GM18951 (cell line): ENCODE measurements around the gene TWF2.

Experiments
- POLR2A ChIP-seq: IDR thresholded peaks from 4 replicates; pipeline ENCODE4 v1.6.1; 2011; ENCODE audit warnings: mild to moderate bottlenecking; ENCODE audit not compliant: insufficient read length, insufficient read depth; ENCODE audit errors: extremely low read depth
- in situ Hi-C: fragments of 300-500 bp; cut with MboI; formaldehyde crosslinking; loops from one replicate; pipeline ENCODE4 v1.12.0; 2022; ENCODE audit warnings: low sequenced_read_pairs, mixed read lengths, inconsistent platforms; ENCODE audit not compliant: unreplicated experiment

TWF2 gene

GRCh38 chr3:52230461-52230860, 8.5 kb downstream of the TWF2 start:
- in situ Hi-C loops, result no loop called here

GRCh38 chr3:52229656-52230055, 9.3 kb downstream of the TWF2 start:
- in situ Hi-C loops, result loop anchor here (10.0 kb wide), 1 partner anchor 115 kb away; no protein-coding TSS in a partner anchor
- TF ChIP-seq POLR2A, result no peak

More at GRCh38 chr3:52230461-52230860, 8.5 kb downstream of the TWF2 start:
- no peak for TF ChIP-seq POLR2A

DNA sequence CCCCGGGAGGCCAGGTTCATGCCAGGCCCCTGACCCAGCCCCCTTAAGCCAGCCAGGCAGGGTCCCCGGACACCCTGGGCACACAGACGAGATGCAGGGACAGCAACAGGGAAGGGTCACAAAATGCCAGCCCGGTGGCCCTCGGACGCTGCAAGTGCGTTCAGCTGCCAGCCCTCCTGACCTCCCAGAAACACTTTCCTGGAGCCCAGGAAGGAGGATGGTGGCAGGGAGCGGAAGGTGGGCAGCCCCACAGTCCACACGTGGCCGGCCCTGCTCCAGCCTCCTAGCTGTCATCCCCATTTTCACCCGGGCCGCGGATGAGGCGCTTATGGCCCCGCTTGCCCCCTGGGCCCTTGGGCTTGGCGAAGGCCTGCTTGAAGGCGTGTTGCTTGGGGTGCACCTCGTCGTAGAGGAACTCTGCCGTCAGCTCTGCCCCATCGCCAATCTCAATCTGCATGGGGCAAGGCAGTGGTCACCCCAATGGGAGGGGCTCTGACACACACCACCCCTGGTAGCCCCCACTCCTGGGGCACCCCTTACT, 10.1 kb downstream of the TWF2 start:
- in situ Hi-C loops, result loop anchor here (10.0 kb wide), 1 partner anchor 116 kb away; no protein-coding TSS in a partner anchor
- no peak for TF ChIP-seq POLR2A

GRCh38 chr3:52228266-52228665, 10.7 kb downstream of the TWF2 start:
- no peak for TF ChIP-seq POLR2A
- in situ Hi-C loops, result loop anchor here (10.0 kb wide), 1 partner anchor 117 kb away; no protein-coding TSS in a partner anchor

DNA sequence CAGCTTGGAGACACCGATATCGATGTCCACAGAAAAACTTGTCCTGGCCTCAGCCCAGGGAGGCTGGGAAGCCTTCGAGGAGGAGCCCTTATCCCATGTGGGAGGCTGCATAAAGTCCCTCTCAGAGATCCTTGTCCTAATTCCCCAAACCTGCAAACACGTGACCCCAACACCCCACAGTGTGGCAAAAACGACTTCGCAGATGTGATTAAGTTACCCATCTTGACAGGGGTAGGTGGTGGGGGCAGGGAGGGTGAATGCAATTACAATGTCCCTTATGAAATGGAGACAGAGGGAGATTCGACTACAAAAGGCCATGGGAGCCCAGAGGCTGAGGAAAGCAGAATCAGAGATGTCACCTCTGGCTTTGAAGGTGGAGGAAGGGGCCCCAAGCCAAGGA, 11.2 kb downstream of the TWF2 start:
- no peak for TF ChIP-seq POLR2A
- in situ Hi-C loops, result loop anchor here (10.0 kb wide), 1 partner anchor 117 kb away; no protein-coding TSS in a partner anchor

GRCh38 chr3:52227117-52227516, 11.8 kb downstream of the TWF2 start:
- no peak for TF ChIP-seq POLR2A
- in situ Hi-C loops, result loop anchor here (10.0 kb wide), 1 partner anchor 118 kb away; no protein-coding TSS in a partner anchor

DNA sequence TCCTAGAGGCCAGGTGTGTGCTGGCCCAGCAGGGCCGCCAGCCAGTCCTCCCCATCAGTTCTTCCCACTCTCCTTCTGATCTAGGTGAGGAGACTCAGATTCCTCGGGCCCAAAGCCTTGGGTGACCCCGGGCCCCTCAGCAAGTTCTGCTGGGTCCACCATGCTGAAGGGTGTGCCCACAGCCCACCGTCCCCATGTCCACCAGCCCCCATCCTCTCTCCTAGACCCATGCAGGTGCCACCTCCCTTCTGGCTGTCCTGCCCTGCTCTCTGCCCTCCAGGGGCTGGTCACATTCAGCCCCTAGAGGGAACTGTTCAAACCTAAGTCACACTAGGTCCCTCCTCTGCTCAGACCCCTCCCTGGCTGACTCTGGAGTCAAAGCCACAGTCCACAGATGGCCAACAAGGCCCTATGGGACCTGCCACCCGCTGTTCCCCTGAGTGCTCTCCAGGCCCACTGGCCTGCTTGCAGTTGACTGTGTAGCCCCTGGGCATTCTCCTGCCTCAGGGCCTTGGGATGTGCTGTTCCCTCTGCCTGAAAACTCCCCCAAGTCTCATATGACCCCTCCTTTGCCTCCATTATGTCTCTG, 12.6 kb downstream of the TWF2 start:
- in situ Hi-C loops, result loop anchor here (10.0 kb wide), 1 partner anchor 118 kb away; no protein-coding TSS in a partner anchor
- no peak for TF ChIP-seq POLR2A

DNA sequence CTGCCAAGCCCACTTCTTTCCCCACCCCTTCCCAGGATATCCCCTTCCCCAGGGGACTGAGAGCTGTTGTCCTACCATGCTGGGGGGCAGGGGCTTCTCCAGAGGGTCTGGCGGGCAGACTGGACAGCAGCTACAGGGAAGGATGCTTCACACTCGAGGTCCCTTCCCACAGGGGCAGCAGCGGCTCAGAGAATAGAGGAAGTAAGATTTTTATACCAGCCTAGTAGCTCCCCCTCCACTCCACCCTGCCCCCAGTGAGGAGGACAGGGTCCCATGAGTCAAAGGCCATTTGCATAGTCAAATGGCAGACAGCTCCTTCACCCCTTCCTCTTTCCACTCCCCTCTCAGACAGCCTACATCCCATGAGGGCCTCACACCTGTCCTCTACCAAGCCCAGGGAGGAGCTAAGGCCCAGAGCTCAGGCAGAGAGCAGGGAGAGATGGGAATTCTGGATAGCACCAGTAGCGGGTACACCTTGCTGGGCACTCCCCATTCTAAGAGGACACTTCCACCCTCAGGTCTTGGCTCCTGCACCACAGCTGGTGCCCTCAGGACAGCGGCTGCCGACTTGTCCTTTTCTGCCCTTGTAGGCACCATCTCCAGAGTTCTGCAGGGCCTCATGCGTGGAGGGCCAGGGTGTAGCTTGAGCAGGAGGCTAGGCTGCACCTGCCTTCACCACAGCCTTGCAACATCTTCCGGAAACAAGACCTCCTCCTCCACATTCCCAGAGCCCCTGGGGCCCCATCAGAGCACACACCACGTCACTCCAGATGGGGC, 13.3 kb downstream of the TWF2 start, which contains the start of gene TLR9:
Gene TLR9 (minus strand): TSS at position 194 of the 777 bp plus-strand sequence. CDS start 116 bp downstream, at position 78.
- in situ Hi-C loops, result loop anchor here (10.0 kb wide), 1 partner anchor 119 kb away; no protein-coding TSS in a partner anchor
- TF ChIP-seq POLR2A, result peak; percentile 83

- in situ Hi-C loops, result loop anchor here (10.0 kb wide), 1 partner anchor 121 kb away; no protein-coding TSS in a partner anchor
- no peak for TF ChIP-seq POLR2A
Measured at GRCh38 chr3:52223449-52224408, 15.2 kb downstream of the TWF2 start.

GRCh38 chr3:52222319-52223221, 16.4 kb downstream of the TWF2 start:
- in situ Hi-C loops, result loop anchor here (10.0 kb wide), 1 partner anchor 122 kb away; no protein-coding TSS in a partner anchor
- TF ChIP-seq POLR2A, result no peak

DNA sequence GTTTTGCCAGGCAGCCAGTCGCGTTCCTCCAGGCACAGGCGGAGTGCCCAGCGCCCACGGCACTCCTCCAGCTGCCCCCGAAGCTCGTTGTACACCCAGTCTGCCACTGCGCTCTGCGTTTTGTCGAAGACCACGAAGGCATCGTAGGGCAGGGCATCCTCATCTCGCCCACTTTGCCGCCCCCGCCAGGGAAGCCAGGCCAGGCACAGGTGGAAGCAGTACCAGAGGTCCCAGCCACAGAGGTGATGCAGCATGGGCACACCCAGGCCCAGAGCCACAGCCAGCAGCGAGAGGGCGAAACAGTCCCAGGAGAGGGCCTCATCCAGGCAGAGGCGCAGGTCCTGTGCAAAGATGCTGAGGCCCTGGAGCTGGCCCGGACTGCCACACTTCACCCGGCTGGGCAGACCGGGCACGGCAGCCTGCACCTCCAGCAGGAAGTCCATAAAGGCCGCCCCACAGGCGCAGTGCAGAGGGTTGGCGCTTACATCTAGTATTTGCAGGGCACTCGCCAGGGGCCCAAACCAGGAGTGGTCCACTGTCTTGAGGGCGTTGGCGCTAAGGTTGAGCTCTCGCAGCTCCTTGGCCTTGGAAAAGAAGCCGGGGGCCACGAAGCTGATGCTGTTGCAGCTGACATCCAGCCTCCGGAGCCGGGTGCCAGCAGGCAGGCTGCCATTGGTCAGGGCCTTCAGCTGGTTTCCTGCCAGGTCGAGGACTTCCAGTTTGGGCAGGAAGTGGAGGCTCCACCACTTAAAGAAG, 17.2 kb downstream of the TWF2 start:
- no peak for TF ChIP-seq POLR2A
- in situ Hi-C loops, result loop anchor here (10.0 kb wide), 1 partner anchor 123 kb away; no protein-coding TSS in a partner anchor

DNA sequence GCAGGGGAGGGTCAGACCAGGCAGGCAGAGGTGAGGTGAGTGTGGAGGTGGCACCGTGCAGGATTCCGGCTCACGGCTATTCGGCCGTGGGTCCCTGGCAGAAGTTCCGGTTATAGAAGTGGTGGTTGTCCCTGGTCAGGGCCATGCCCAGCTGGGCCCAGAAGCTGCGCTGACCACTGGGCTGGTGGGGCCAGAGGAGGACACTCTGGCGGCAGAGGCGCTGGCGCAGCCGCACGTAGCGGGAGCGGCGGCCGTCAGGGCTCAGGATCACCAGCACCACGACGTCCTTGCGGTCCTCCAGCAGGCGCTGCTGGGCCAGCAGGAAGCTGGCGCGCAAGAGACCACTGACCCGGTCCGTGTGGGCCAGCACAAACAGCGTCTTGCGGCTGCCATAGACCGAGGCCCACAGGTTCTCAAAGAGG, 17.8 kb downstream of the TWF2 start:
- TF ChIP-seq POLR2A, result no peak
- in situ Hi-C loops, result loop anchor here (10.0 kb wide), 1 partner anchor 124 kb away; no protein-coding TSS in a partner anchor
